NCI-H146 treated with DMSO at 0.1 percent for 48 hours (cell line): ENCODE measurements around the gene RAB26.
"Not testable (repeated sequence)": the region's sequence is repeated elsewhere in the genome, so short reads cannot be mapped to it uniquely, and the experiment has no call there.

ENCODE experiments used
- DNase-seq: peaks from one replicate; lab custom pipeline; 2025; ENCODE audit not compliant: unreplicated experiment; lab: John Stamatoyannopoulos, UW

Gene RAB26

GRCh38 chr16:2195322-2196161, 47.1 kb downstream of the RAB26 start:
- peak; percentile 26 for DNase-seq

- no peak for DNase-seq
Observed at GRCh38 chr16:2196162-2196980, 47.9 kb downstream of the RAB26 start, which contains the start of gene CASKIN1. Gene CASKIN1 (minus strand): TSS chr16:2196605. CDS start chr16:2196432, 173 bp downstream.

- DNase-seq: no peak
Observed at GRCh38 chr16:2196981-2197511, 48.6 kb downstream of the RAB26 start.

- no peak for DNase-seq
Observed at GRCh38 chr16:2197765-2198164, 49.3 kb downstream of the RAB26 start.

GRCh38 chr16:2198283-2198682, 49.9 kb downstream of the RAB26 start:
- DNase-seq: no peak

GRCh38 chr16:2199095-2199494, 50.7 kb downstream of the RAB26 start:
- no peak for DNase-seq

GRCh38 chr16:2199621-2200139, 51.3 kb downstream of the RAB26 start:
- no peak for DNase-seq

- DNase-seq: no peak
Observed at GRCh38 chr16:2200313-2200712, 51.9 kb downstream of the RAB26 start.

- DNase-seq: not testable (repeated sequence)
Observed at GRCh38 chr16:2203119-2203688, 54.8 kb downstream of the RAB26 start.
